Endothelial cell (in vitro differentiated cells): ENCODE results near the gene DUOX1. TPM values are rescaled to one million over a fixed set of nuclear protein-coding genes. Genes with fewer than 3 reads are reported as not detected.
A peak's percentile ranks its signal among the peaks of the same experiment; 100 is the strongest.
"Not testable (repeated sequence)": the region's sequence is repeated elsewhere in the genome, so short reads cannot be mapped to it uniquely, and the experiment has no call there.

Experiments used
- DNase-seq: peaks from one replicate; pipeline ENCODE4 v3.0.0; 2021; ENCODE audit warnings: low spot score
- H3K27ac Mint-ChIP-seq: one replicate; pipeline ENCODE4 v1.8.0; 2021; ENCODE audit warnings: mixed read lengths, inconsistent platforms; ENCODE audit not compliant: unreplicated experiment
- H3K27me3 Mint-ChIP-seq: one replicate; pipeline ENCODE4 v1.8.0; 2021; ENCODE audit warnings: mild to moderate bottlenecking, moderate library complexity, mixed read lengths, inconsistent platforms; ENCODE audit not compliant: unreplicated experiment
- H3K36me3 Mint-ChIP-seq: one replicate; pipeline ENCODE4 v1.8.0; 2021; ENCODE audit warnings: mild to moderate bottlenecking, low read depth, mixed read lengths, inconsistent platforms; ENCODE audit not compliant: unreplicated experiment
- H3K4me1 Mint-ChIP-seq: one replicate; pipeline ENCODE4 v1.8.0; 2021; ENCODE audit warnings: mild to moderate bottlenecking, mixed read lengths, inconsistent platforms; ENCODE audit not compliant: unreplicated experiment
- H3K4me3 Mint-ChIP-seq: one replicate; pipeline ENCODE4 v1.8.0; 2021; ENCODE audit warnings: mild to moderate bottlenecking, mixed read lengths, inconsistent platforms; ENCODE audit not compliant: unreplicated experiment
- H3K9me3 Mint-ChIP-seq: one replicate; pipeline ENCODE4 v1.8.0; 2021; ENCODE audit warnings: mixed read lengths, inconsistent platforms; ENCODE audit not compliant: unreplicated experiment
- CTCF ChIP-seq: fragments of 200-600 bp; sonication (generic); IDR thresholded peaks from one replicate; pipeline ENCODE4 v1.5.0; 2021; ENCODE audit warnings: antibody characterized with exemption; ENCODE audit not compliant: unreplicated experiment
- long read RNA-seq: library from polyadenylated mRNA; unstranded; transcript quantifications from one replicate; pipeline ENCODE4 v2.0.0, GENCODE V29; 2020; ENCODE audit not compliant: unreplicated experiment
- total RNA-seq: library from RNA; stranded (reverse); fragmentation: NEBNext Ultra II Directional; extraction: Animal tissue kit (Norgen Biotek cat#: 25700); gene quantifications from one replicate; pipeline ENCODE4 v1.2.1, GENCODE V29; 2021; ENCODE audit not compliant: unreplicated experiment

DUOX1 gene
- not detected for total RNA-seq
- long read RNA-seq, partial matches to known transcripts: 0 of 1 reads
- long read RNA-seq, other reads (novel, unspliced or antisense): 1 of 1 reads

GRCh38 chr15:45129651-45130129 is at the start of gene DUOX1, which contains the start of gene DUOXA1:
DUOX1 (plus strand) TSS chr15:45129994; CDS start chr15:45131967, 1,973 bp downstream.
DUOXA1 (minus strand) TSS chr15:45129879; CDS start chr15:45123014, 6,865 bp downstream.
- H3K4me1 Mint-ChIP-seq: peaks cover 4% of the 10 kb centered on the region
- peak; percentile 29 for DNase-seq
- no peak for TF ChIP-seq CTCF
- H3K27me3 Mint-ChIP-seq: peaks cover 44% of the 10 kb centered on the region
- no peak within 1 kb of the TSS for H3K4me3 Mint-ChIP-seq
- H3K27ac Mint-ChIP-seq: no peak within 1 kb of the TSS
- peaks cover 8% of the 10 kb centered on the region for H3K36me3 Mint-ChIP-seq
- no peaks in the 10 kb centered on the region for H3K9me3 Mint-ChIP-seq

- not testable (repeated sequence) for H3K27ac Mint-ChIP-seq, H3K27me3 Mint-ChIP-seq, H3K36me3 Mint-ChIP-seq, DNase-seq, H3K4me3 Mint-ChIP-seq, H3K4me1 Mint-ChIP-seq, H3K9me3 Mint-ChIP-seq
These were observed 49.2 kb upstream of the DUOX1 start for GRCh38 chr15:45080593-45080992.

GRCh38 chr15:45082412-45082811 is 47.4 kb upstream of the DUOX1 start:
- not testable (repeated sequence) for H3K4me1 Mint-ChIP-seq, H3K27me3 Mint-ChIP-seq, H3K36me3 Mint-ChIP-seq, DNase-seq, H3K27ac Mint-ChIP-seq, H3K4me3 Mint-ChIP-seq, H3K9me3 Mint-ChIP-seq

GRCh38 chr15:45083223-45083622 is 46.6 kb upstream of the DUOX1 start:
- H3K9me3 Mint-ChIP-seq: no peaks in the 10 kb centered on the region
- TF ChIP-seq CTCF: no peak
- no peaks in the 10 kb centered on the region for H3K36me3 Mint-ChIP-seq
- H3K4me1 Mint-ChIP-seq: no peaks in the 10 kb centered on the region
- H3K27me3 Mint-ChIP-seq: peaks cover 4% of the 10 kb centered on the region
- H3K4me3 Mint-ChIP-seq: no peak overlapping the region
- DNase-seq: no peak
- no peak overlapping the region for H3K27ac Mint-ChIP-seq

GRCh38 chr15:45084163-45084562 is 45.6 kb upstream of the DUOX1 start:
- no peak for TF ChIP-seq CTCF
- no peaks in the 10 kb centered on the region for H3K9me3 Mint-ChIP-seq
- DNase-seq: no peak
- peaks cover 8% of the 10 kb centered on the region for H3K4me1 Mint-ChIP-seq
- no peak overlapping the region for H3K27ac Mint-ChIP-seq
- no peak overlapping the region for H3K4me3 Mint-ChIP-seq
- H3K36me3 Mint-ChIP-seq: no peaks in the 10 kb centered on the region
- H3K27me3 Mint-ChIP-seq: peaks cover 7% of the 10 kb centered on the region

GRCh38 chr15:45087513-45087912 is 42.3 kb upstream of the DUOX1 start:
- peaks cover under 1% of the 10 kb centered on the region for H3K36me3 Mint-ChIP-seq
- TF ChIP-seq CTCF: no peak
- H3K4me3 Mint-ChIP-seq: no peak overlapping the region
- H3K4me1 Mint-ChIP-seq: peaks cover 11% of the 10 kb centered on the region
- H3K9me3 Mint-ChIP-seq: no peaks in the 10 kb centered on the region
- no peak overlapping the region for H3K27ac Mint-ChIP-seq
- no peak for DNase-seq
- H3K27me3 Mint-ChIP-seq: peaks cover 6% of the 10 kb centered on the region
